ENCODE measurements around the gene C5orf46.
"Not testable (repeated sequence)": the region's sequence is repeated elsewhere in the genome, so short reads cannot be mapped to it uniquely, and the experiment has no call there.

C5orf46 gene

DNA sequence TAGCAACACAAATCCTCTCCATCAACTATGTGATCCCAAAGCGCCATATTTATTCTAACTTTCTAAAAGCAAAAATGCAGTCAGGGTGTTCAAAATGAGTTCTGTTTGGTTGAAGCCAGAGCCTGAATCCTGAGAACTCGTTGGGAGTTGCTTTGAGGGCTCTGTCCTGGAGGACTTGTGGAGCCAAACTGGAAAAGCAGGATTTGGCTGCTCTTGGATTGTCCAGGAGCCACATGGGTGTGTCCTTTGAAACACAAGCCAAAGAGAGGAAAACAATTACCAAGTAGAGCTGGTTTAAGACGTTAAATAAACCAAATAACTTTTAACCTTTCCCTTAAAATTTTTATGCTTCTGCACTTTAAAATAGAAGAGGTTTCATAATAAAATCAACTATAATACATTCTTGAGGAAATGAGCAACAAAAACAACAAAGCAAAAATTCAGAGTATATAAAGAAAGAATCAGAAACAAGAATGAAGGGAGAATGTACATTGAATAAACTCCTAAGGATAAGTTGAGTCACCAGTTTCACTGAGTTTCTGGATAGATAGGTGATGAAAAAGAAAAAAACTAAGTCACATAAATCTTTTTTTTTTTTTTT lies 13.5 kb downstream of the C5orf46 start:
- no peak for DNase-seq

DNA sequence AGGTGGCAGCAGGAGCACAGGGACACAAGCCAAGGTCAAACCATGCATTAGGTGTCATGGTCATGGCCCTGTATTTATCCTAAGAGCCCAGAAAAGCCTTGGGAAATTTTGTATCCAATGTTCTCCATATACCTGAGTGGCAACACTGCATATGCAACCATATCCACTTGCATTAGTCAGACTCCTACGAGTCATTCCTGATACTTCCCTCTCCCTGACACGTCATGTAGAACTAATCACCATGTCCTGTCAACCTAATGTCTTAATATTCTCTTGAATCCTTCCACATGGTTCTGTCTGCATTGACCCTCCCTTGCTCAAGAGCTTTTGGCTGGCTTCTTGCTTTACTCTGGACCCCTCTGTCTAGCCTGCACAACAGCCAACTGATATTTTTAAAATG lies 18.4 kb downstream of the C5orf46 start:
- no peak for DNase-seq

- no peak for DNase-seq
These were observed 19.2 kb downstream of the C5orf46 start for GRCh38 chr5:147887026-147887627.

DNA sequence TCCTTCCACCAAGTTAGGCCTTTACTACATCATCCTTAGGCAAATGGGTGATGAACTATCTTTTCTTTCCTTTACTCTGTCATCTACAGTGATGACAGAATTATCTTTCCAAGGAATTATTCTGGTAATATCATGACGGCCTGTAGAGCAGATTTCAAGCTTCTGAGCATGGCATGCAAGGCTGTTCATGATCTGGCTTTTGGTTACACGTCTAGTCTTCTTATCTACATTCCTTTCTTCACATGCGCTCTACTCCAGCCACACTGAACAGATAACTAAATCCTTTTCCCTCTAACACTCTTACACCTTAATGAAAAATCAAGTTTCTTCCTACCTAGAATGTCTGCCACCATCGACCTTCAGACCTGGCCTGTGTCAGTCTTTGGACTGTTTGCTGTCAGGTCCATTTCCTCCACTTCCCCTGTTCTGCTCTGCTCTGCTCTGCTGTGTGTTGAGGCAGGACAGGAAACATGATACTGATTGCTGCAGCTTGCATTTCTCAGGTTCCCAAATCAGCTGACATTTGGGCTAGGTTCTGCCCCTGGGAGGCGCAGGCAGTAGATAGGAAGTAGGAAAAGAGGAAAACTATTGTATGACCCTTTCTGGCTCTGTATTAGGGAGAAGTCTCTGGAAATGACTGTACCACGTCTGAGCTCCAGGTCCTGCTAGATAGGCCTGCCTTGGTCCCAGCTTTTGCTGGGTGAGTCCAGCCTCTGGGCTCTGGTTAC lies 23.6 kb downstream of the C5orf46 start:
- DNase-seq, result no peak

GRCh38 chr5:147880487-147880886 lies 25.9 kb downstream of the C5orf46 start:
- no peak for DNase-seq

GRCh38 chr5:147879784-147880183 lies 26.6 kb downstream of the C5orf46 start:
- no peak for DNase-seq

DNA sequence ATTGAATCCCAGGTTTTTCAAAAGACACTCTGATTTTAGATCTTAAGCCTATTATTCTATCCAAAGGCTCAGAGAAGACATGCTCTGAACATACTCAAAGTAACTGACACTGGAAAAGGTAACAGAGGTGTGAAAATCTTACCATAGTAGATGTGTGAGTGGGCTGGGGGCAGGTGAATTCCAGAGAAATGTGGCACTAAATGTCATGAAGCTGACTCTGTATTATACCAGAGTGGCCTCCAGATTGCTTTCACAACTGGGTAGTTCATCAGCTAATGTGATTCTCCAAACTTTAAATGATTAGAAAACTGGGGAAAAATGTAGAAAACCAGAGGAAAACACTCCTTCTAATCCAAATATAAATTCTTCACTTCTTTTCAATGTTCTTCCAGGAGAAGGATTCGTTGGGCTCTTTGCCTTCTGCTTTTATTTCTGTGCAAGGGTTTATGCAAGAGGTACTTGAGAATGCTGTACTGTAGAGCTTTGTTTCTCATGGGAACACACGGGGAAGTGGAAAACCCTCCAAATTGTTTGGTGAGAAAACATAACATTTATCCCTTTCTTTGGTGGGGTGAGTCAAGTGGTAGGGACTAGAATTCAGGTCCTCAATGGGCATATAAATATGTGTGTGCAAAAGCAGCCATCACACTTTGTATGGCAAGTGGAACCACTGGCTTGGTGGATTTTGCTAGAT lies 28.1 kb downstream of the C5orf46 start, which contains the start of gene SCGB3A2:
SCGB3A2 (plus strand) TSS at position 646 of the 694 bp plus-strand sequence. CDS start 93 bp downstream, outside the sequence.
- DNase-seq, result no peak

GRCh38 chr5:147876626-147877025 lies 29.7 kb downstream of the C5orf46 start:
- no peak for DNase-seq

GRCh38 chr5:147876141-147876540 lies 30.2 kb downstream of the C5orf46 start:
- no peak for DNase-seq

DNA sequence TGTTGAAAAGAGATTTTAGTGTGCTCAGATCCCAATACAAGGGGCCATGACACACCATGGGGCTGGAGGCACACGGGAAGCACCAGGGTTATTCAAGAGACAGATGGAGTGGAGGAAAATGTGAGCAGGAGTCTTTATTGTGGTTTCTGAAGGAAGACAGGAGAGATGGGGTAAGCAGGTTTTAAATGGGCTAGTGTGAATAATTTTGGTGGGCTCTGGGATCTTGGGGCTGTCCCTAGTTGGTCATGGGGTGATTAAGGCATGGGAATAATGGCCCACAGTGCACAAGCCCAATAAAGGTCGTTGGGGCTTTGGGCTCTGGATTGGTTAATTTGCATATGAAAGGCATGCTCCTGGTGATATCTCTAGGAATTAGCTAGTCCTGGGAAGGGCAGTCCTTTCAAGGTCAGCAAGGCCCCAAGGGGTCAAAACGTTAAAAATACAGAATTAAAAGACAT lies 31.4 kb downstream of the C5orf46 start:
- DNase-seq, result no peak

DNA sequence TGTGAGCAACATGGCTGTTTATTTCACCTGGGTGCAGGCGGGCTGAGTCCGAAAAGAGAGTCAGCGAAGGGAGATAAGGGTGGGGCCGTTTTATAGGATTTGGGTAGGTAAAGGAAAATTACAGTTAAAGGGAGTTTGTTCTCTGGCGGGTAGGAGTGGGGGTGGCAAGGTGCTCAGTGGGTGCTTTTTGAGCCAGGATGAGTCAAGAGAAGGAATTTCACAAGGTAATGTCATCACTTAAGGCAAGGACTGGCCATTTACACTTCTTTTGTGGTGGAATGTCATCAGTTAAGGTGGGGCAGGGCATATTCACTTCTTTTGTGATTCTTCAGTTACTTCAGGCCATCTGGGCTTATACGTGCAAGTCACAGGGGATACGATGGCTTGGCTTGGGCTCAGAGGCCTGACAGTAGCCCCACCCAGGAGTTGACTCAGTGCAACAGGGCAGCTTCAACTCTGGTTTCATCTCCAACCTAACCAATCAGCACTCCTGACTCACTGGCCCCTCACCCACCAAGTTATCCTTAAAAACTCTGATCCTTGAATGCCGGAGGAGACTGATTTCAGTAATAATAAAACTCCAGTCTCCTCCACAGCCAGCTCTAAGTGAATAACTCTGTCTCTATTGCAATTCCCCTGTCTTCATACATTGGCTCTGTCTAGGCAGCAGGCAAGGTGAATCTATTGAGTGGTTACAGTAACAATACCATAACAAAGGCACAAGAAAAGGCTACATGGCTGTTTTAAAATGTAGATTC lies 32.0 kb downstream of the C5orf46 start:
- DNase-seq, result not testable (repeated sequence)

GRCh38 chr5:147872744-147873435 lies 33.4 kb downstream of the C5orf46 start:
- not testable (repeated sequence) for DNase-seq

DNA sequence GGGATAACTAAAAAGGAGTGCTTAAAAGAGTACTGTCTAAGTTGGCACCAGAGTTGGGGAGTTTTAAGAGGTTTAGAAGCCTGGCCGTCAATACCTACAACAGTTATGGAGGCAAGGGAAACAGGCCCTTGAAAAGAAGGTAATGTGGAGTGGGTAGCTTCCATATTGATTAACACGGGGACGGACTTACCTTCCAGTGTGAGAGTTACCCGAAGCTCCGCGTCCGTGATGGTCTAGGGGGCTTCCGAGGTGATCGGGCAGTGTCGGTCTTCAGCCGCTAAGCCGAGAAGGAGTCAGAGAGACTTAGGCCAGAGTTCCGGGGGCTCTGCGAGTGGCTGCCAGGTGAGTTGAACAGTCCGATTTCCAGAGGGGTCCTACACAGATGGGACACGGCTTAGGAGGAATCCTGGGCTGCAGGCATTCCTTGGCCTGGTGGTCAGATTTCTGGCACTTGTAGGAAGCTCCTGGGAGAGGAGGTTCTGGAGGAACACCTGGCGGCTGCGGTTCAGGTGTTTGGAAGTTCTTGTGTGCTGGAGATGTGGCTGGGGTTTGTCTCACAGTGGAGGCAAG lies 34.3 kb downstream of the C5orf46 start:
- DNase-seq, result not testable (repeated sequence)

- DNase-seq, result not testable (repeated sequence)
These were observed 36.4 kb downstream of the C5orf46 start for GRCh38 chr5:147869892-147870291.

DNA sequence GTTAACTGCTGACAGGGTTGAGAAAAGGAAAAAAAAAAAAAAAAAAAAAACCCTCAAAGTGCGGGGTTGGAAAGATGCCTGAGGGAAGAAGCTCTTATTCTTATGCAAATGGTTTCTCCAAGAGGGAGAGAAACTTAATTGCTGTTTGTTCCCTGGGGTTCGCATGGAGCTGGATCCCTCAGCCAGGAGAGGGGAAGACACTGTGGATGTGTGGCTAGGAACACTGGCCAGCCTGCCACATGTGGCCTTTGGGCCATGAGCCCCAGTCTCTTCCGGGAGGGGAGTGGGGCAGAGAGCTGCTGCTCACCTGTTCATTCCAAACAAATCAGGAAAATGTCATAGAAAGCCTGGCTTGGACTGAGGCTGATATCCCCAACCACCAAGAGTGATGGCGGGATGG lies 37.2 kb downstream of the C5orf46 start:
- DNase-seq, result no peak

- no peak for DNase-seq
These were observed 42.7 kb downstream of the C5orf46 start for GRCh38 chr5:147863454-147864158.

DNA sequence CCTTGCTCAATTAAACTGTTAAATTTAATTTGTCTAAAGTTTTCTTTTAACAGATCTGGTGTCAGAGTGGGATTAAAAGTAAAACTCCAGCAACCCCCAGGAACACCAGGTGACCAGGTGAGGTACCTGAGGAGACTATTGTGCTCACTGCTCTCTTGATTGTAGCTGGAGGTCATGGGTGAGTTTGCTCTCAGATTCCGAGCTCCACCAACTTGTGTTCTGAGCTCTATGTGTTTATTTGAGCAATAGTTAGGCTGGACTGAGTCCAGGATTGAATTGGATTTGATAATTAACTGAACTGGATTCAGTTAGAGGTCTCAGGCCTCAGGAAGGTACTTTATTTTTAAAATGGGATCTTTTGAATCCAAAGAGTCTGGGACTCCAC lies 45.7 kb downstream of the C5orf46 start:
- DNase-seq, result no peak

- DNase-seq, result no peak
These were observed 46.2 kb downstream of the C5orf46 start for GRCh38 chr5:147859962-147860640.

- DNase-seq, result no peak
These were observed 47.8 kb downstream of the C5orf46 start for GRCh38 chr5:147858565-147858964.

All from stimulated activated CD4-positive, alpha-beta T cell treated with anti-CD3 and anti-CD28 coated beads, Interleukin-2, amount 100 ng/mL, for 24 hours (primary cell).